ENCODE measurements around the gene ATP13A3. TPM values are rescaled to one million over a fixed set of nuclear protein-coding genes. Genes with fewer than 3 reads are reported as not detected.

Gene ATP13A3
- total RNA-seq, 4 donors from 2014 or later, result 84.6 to 106 (median 101) TPM

- H3K27me3 ChIP-seq, result no peaks in the 10 kb centered on the region
- no peak overlapping the region for H3K4me3 ChIP-seq
- no peak for DNase-seq (ENCODE audit: low spot score in 2 of 2)
- WGBS, 2 donors, result 82 to 86% methylated on average over 11 of the region's 11 CpGs
- H3K9me3 ChIP-seq, result no peaks in the 10 kb centered on the region
- TF ChIP-seq EP300 (IDR thresholded peaks at IDR 0.05) (no peak), POLR2A (IDR thresholded peaks at IDR 0.05) (no peak), CTCF (IDR thresholded peaks at IDR 0.05) (no peak)
- no peak overlapping the region for H3K27ac ChIP-seq
- H3K36me3 ChIP-seq, result no peaks in the 10 kb centered on the region
- no peaks in the 10 kb centered on the region for H3K4me1 ChIP-seq
Measured at GRCh38 chr3:194357681-194358080, 129.1 kb downstream of the ATP13A3 start.

DNA sequence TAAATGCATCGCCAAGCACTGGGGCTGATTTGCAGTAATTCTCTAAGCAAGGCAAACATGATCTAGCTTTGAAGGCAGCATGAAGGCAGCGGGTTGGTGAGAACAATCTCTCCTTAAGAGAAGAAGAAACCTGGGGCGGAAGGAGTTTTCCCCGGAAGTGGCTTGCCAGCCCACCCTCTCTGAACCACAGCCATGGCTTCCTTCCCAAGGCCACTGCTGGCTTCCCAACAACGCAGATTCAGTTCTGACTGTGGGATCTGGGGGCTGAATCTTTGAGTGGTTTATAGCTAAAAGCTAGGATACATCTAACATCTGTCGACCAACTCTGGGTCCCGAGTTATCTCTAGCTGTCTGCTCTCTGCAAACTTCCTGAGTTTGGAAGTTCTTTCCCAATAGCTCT lies 131.4 kb downstream of the ATP13A3 start:
- Histone ChIP-seq H3K4me3 (no peak overlapping the region), H3K27me3 (no peaks in the 10 kb centered on the region), H3K36me3 (no peaks in the 10 kb centered on the region), H3K4me1 (no peaks in the 10 kb centered on the region), H3K27ac (no peak overlapping the region), H3K9me3 (no peaks in the 10 kb centered on the region)
- WGBS, 2 donors, result 82 to 86% methylated on average over 7 of the region's 7 CpGs
- DNase-seq (ENCODE audit: low spot score in 2 of 2), result no peak
- TF ChIP-seq CTCF (IDR thresholded peaks at IDR 0.05), result no peak
- no peak for TF ChIP-seq POLR2A (IDR thresholded peaks at IDR 0.05)
- no peak for TF ChIP-seq EP300 (IDR thresholded peaks at IDR 0.05)

DNA sequence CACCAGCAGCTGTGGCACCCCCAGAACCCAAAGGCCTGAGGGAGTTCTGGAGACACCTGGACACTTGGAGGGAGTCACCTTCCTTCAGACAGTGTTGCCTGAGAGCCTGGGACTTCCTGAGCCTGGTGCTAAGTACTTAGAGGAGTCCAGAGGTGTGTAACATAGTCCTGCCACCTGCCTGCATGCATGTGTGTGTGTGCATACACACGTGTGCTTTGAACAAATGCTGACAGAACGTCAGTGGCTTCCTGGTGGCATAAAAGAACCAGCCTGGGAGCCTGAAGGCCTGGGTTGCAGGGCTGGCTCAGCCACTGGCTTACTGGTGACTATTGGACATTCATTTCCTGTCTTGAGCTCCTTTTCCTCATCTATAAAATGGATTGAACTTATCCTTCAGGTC lies 132.5 kb downstream of the ATP13A3 start:
- Histone ChIP-seq H3K36me3 (no peaks in the 10 kb centered on the region), H3K4me3 (no peak overlapping the region), H3K4me1 (no peaks in the 10 kb centered on the region), H3K27me3 (no peaks in the 10 kb centered on the region), H3K27ac (no peak overlapping the region), H3K9me3 (no peaks in the 10 kb centered on the region)
- WGBS, 2 donors, result 76 to 86% methylated on average over 2 of the region's 2 CpGs
- TF ChIP-seq POLR2A (IDR thresholded peaks at IDR 0.05) (no peak), EP300 (IDR thresholded peaks at IDR 0.05) (no peak), CTCF (IDR thresholded peaks at IDR 0.05) (no peak)
- no peak for DNase-seq (ENCODE audit: low spot score in 2 of 2)

Small RNA genes within 50 kb of the gene (small RNA-seq; reads per million reads assigned to genes)
- not detected for gene AC108676.2
- not detected for gene RNU6-1101P

Other genes starting within 250 kb of the ATP13A3 start
- not detected for gene CPN2, start 135.7 kb downstream of the ATP13A3 start, total RNA-seq
- not detected for gene LRRC15, start 117.3 kb downstream of the ATP13A3 start, total RNA-seq
- not detected for gene GP5, start 87.7 kb downstream of the ATP13A3 start, total RNA-seq
- gene TMEM44, start 146.4 kb upstream of the ATP13A3 start, total RNA-seq, result 10 to 100 TPM; 14.9 to 17.4 (median 16.5) TPM
- gene LSG1, start 185.2 kb upstream of the ATP13A3 start, total RNA-seq, result 10 to 100 TPM; 24.9 to 64.5 (median 39.3) TPM
- gene FAM43A, start 198.9 kb upstream of the ATP13A3 start, total RNA-seq, result 10 to 100 TPM; 19.8 to 47.7 (median 35.8) TPM